ENCODE measurements around the gene RP9. TPM values are rescaled to one million over a fixed set of nuclear protein-coding genes. Genes with fewer than 3 reads are reported as not detected.
A peak's percentile ranks its signal among the peaks of the same experiment; 100 is the strongest.
"Not testable (repeated sequence)": the region's sequence is repeated elsewhere in the genome, so short reads cannot be mapped to it uniquely, and the experiment has no call there.

Gene RP9
- total RNA-seq, 1 donor from 2014 or later: 21.2 TPM

- peak overlapping the region; percentile 90 for H3K4me3 Mint-ChIP-seq
- no peak for DNase-seq (ENCODE audit: extremely low spot score, unreplicated experiment)
- peaks cover 4% of the 10 kb centered on the region for H3K36me3 Mint-ChIP-seq
- H3K27me3 Mint-ChIP-seq: peaks cover 15% of the 10 kb centered on the region
- peak overlapping the region; percentile 41 for H3K27ac Mint-ChIP-seq
- peak; percentile 63 for TF ChIP-seq CTCF (conservative IDR thresholded peaks at IDR 0.05)
- H3K4me1 Mint-ChIP-seq (ENCODE audit: unreplicated experiment): peaks cover 27% of the 10 kb centered on the region
- no peaks in the 10 kb centered on the region for H3K9me3 Mint-ChIP-seq
Observed at GRCh38 chr7:33107136-33108066, 1.8 kb downstream of the RP9 start.

GRCh38 chr7:33101906-33102305 is 7.3 kb downstream of the RP9 start:
- H3K27me3 Mint-ChIP-seq: no peaks in the 10 kb centered on the region
- no peak overlapping the region for H3K27ac Mint-ChIP-seq
- no peak for DNase-seq (ENCODE audit: extremely low spot score, unreplicated experiment)
- H3K4me3 Mint-ChIP-seq: no peak overlapping the region
- H3K36me3 Mint-ChIP-seq: peaks cover 17% of the 10 kb centered on the region
- no peaks in the 10 kb centered on the region for H3K9me3 Mint-ChIP-seq
- H3K4me1 Mint-ChIP-seq (ENCODE audit: unreplicated experiment): peaks cover 5% of the 10 kb centered on the region
- no peak for TF ChIP-seq CTCF (conservative IDR thresholded peaks at IDR 0.05)

GRCh38 chr7:33100770-33101169 is 8.4 kb downstream of the RP9 start:
- no peak overlapping the region for H3K27ac Mint-ChIP-seq
- TF ChIP-seq CTCF (conservative IDR thresholded peaks at IDR 0.05): no peak
- peaks cover 17% of the 10 kb centered on the region for H3K36me3 Mint-ChIP-seq
- H3K27me3 Mint-ChIP-seq: no peaks in the 10 kb centered on the region
- no peaks in the 10 kb centered on the region for H3K4me1 Mint-ChIP-seq (ENCODE audit: unreplicated experiment)
- H3K9me3 Mint-ChIP-seq: no peaks in the 10 kb centered on the region
- DNase-seq (ENCODE audit: extremely low spot score, unreplicated experiment): no peak
- no peak overlapping the region for H3K4me3 Mint-ChIP-seq

- Mint-ChIP-seq H3K4me3 (no peak overlapping the region), H3K4me1 (ENCODE audit: unreplicated experiment) (no peaks in the 10 kb centered on the region), H3K27ac (no peak overlapping the region), H3K27me3 (no peaks in the 10 kb centered on the region), H3K36me3 (peaks cover 17% of the 10 kb centered on the region), H3K9me3 (no peaks in the 10 kb centered on the region)
- no peak for DNase-seq (ENCODE audit: extremely low spot score, unreplicated experiment)
- no peak for TF ChIP-seq CTCF (conservative IDR thresholded peaks at IDR 0.05)
Observed at GRCh38 chr7:33099154-33099940, 9.9 kb downstream of the RP9 start.

- peaks cover 16% of the 10 kb centered on the region for H3K36me3 Mint-ChIP-seq
- H3K4me1 Mint-ChIP-seq (ENCODE audit: unreplicated experiment); H3K9me3 Mint-ChIP-seq; DNase-seq (ENCODE audit: extremely low spot score, unreplicated experiment); H3K27me3 Mint-ChIP-seq; H3K27ac Mint-ChIP-seq; H3K4me3 Mint-ChIP-seq: not testable (repeated sequence)
Observed at GRCh38 chr7:33094745-33095275, 14.4 kb downstream of the RP9 start.

All from type B pancreatic cell (in vitro differentiated cells).